HepG2 (cell line): ENCODE data around the gene FOSB. TPM values are rescaled to one million over a fixed set of nuclear protein-coding genes. Genes with fewer than 3 reads are reported as not detected.

Source experiments
- ATAC-seq: fragments of 200-7000 bp; cut with Tn5 transposase; 3 replicates; pipeline ENCODE4 v1.9.1; 2020; ENCODE audit warnings: mild to moderate bottlenecking, moderate library complexity
- BruUV-seq: library from RNA; stranded (reverse); fragments of 400-500 nt; replicated peaks from 2 replicates; lab custom pipeline; 2021; lab: Mats Ljungman, UMichigan
- CTCF ChIA-PET: fragments of 300-600 bp; formaldehyde crosslinking; extraction: SDS; loops from one replicate; lab custom pipeline; 2021; ENCODE audit warnings: low total read pairs, inconsistent platforms, low intra/inter-chr PET ratio; lab: Yijun Ruan, JAX
- POLR2A ChIA-PET: fragments of 350-600 bp; sonication (Branson Sonifier 250); formaldehyde crosslinking; loops from one replicate; lab custom pipeline; 2020; ENCODE audit warnings: antibody characterized with exemption, inconsistent platforms; lab: Yijun Ruan, JAX
- DNase-seq: peaks from one replicate; pipeline ENCODE4 v3.0.0-alpha.2; 2015; ENCODE audit warnings: low spot score
- FAIRE-seq: peaks from 3 replicates; lab custom pipeline; 2011; peaks lifted over from hg19 to GRCh38; lab: Jason Lieb, UNC
- H2AFZ ChIP-seq: one replicate; pipeline ENCODE4 v1.6.1; 2011; ENCODE audit warnings: low read length, inconsistent platforms
- H3K27ac ChIP-seq: fragments of 300-600 bp; 3 replicates; pipeline ENCODE4 v1.8.0; 2011; ENCODE audit warnings: mixed run types, mild to moderate bottlenecking, mixed read lengths, low read length, inconsistent platforms; ENCODE audit not compliant: insufficient read depth; ENCODE audit errors: extremely low read length
- H3K27me3 ChIP-seq, 2 experiments: fragments of 200-600 bp in 1 of 2; 2 replicates in 1 of 2; 3 replicates in 1 of 2; pipeline versions ENCODE4 v1.6.0 to v1.8.0; 2011; ENCODE audit warnings: low read length in 2 of 2, mild to moderate bottlenecking in 2 of 2, moderate library complexity in 2 of 2, inconsistent platforms in 1 of 2; ENCODE audit not compliant: insufficient read depth in 2 of 2, control insufficient read depth in 1 of 2
- H3K36me3 ChIP-seq, 2 experiments: fragments of 200-600 bp in 1 of 2; replicated peaks in 1 of 2; 2 replicates in 1 of 2; 3 replicates in 1 of 2; pipeline versions ENCODE4 v1.5.1 to v1.8.0; 2011; ENCODE audit warnings: low read length in 2 of 2, inconsistent platforms in 1 of 2; ENCODE audit not compliant: insufficient read depth in 2 of 2, control insufficient read depth in 1 of 2
- H3K4me1 ChIP-seq: 2 replicates; pipeline ENCODE4 v1.5.1; 2012; ENCODE audit warnings: low read length, inconsistent platforms; ENCODE audit not compliant: insufficient read depth
- H3K4me2 ChIP-seq: 2 replicates; pipeline ENCODE4 v1.6.0; 2011; ENCODE audit warnings: low read depth, low read length, inconsistent platforms
- H3K4me3 ChIP-seq, 3 experiments: fragments of 200-600 bp in 1 of 3; sonication (generic), shearing (Covaris generic) in 1 of 3; replicated peaks in 1 of 3; 2 replicates each; pipeline ENCODE4 v1.5.1; 2011 to 2016; ENCODE audit warnings: low read length in 3 of 3, inconsistent platforms in 2 of 3, low read depth in 2 of 3, mild to moderate bottlenecking in 2 of 3, control low read depth in 1 of 3, mixed read lengths in 1 of 3; ENCODE audit not compliant: insufficient read depth in 1 of 3
- H3K79me2 ChIP-seq: one replicate; pipeline ENCODE4 v1.6.1; 2011; ENCODE audit warnings: low read length, inconsistent platforms; ENCODE audit not compliant: insufficient read depth
- H3K9ac ChIP-seq: 2 replicates; pipeline ENCODE4 v1.6.0; 2011; ENCODE audit warnings: mild to moderate bottlenecking, low read depth, low read length, inconsistent platforms; ENCODE audit not compliant: insufficient read depth
- H3K9me3 ChIP-seq: 2 replicates; pipeline ENCODE4 v1.5.1; 2012; ENCODE audit warnings: mild to moderate bottlenecking, low read length
- H4K20me1 ChIP-seq: 2 replicates; pipeline ENCODE4 v1.6.0; 2011; ENCODE audit warnings: inconsistent platforms, mild to moderate bottlenecking, low read length, moderate library complexity; ENCODE audit not compliant: insufficient read depth
- BHLHE40 ChIP-seq: IDR thresholded peaks from 2 replicates; pipeline ENCODE4 v1.6.1; 2011; ENCODE audit warnings: low read length, improper control_type of control experiment
- GABPA ChIP-seq, 2 experiments: IDR thresholded peaks; 2 replicates each; pipeline ENCODE4 v1.6.1; 2011 to 2016; ENCODE audit warnings: low read depth in 2 of 2, low read length in 1 of 2, missing biosample characterization in 1 of 2, missing genetic modification characterization in 1 of 2
- GATAD2A ChIP-seq: IDR thresholded peaks from 2 replicates; pipeline ENCODE4 v1.6.1; 2016
- HNRNPK ChIP-seq: fragments of 200-400 bp; formaldehyde crosslinking; IDR thresholded peaks from 2 replicates; pipeline ENCODE4 v1.6.1; 2018; ENCODE audit warnings: low read length, low read depth, moderate library complexity, mild to moderate bottlenecking; ENCODE audit not compliant: poor library complexity, severe bottlenecking
- KDM2A ChIP-seq: sonication (generic); formaldehyde crosslinking; IDR thresholded peaks from 2 replicates; pipeline ENCODE4 v1.4.0; 2020; ENCODE audit warnings: low read depth, missing genetic modification reagents, borderline replicate concordance
- NFRKB ChIP-seq: fragments of 450-650 bp; IDR thresholded peaks from 2 replicates; pipeline ENCODE4 v1.6.1; 2017
- SMYD3 ChIP-seq: sonication (generic); formaldehyde crosslinking; IDR thresholded peaks from 2 replicates; pipeline ENCODE4 v1.8.1; 2023; ENCODE audit warnings: mild to moderate bottlenecking, missing genetic modification reagents
- TBX3 ChIP-seq: fragments of 450-650 bp; IDR thresholded peaks from 2 replicates; pipeline ENCODE4 v1.6.1; 2017; ENCODE audit warnings: antibody characterized with exemption, mild to moderate bottlenecking, inconsistent platforms, borderline replicate concordance
- TOE1 ChIP-seq: sonication (generic); formaldehyde crosslinking; IDR thresholded peaks from 2 replicates; pipeline ENCODE4 v1.4.0; 2020; ENCODE audit warnings: mild to moderate bottlenecking, missing genetic modification reagents
- ZNF292 ChIP-seq: sonication (generic); formaldehyde crosslinking; IDR thresholded peaks from 2 replicates; pipeline ENCODE4 v1.8.1; 2022; ENCODE audit warnings: mild to moderate bottlenecking, low read depth, missing genetic modification reagents, borderline replicate concordance
- ZNF792 ChIP-seq: IDR thresholded peaks from 2 replicates; pipeline ENCODE4 v1.6.1; 2016
- WGBS: methylation state at CpG from one replicate; pipeline ENCODE4 v1.1.6; 2017; ENCODE audit warnings: low lambda C conversion rate; 5-methylcytosine and 5-hydroxymethylcytosine counted together
- in situ Hi-C: cut with HindIII; loops from 2 replicates; pipeline ENCODE4 v1.10.0; 2017; ENCODE audit warnings: low pct_unique_long_range_greater_than_20kb; ENCODE audit not compliant: extremely low pct_ligation_motif_present
- intact Hi-C: fragments of 100-400 bp; cut with micrococcal nuclease; formaldehyde crosslinking; loops from one replicate; pipeline ENCODE4 v1.10.0; 2022; ENCODE audit not compliant: unreplicated experiment
- polyA plus RNA-seq, 8 experiments: library from polyadenylated mRNA; depleted of rRNA in 3 of 8; stranded (reverse) in 7 of 8; unstranded in 1 of 8; fragments of >200 nt; fragmentation: Illumina TruSeq in 4 of 8; extraction: Trizol in 4 of 8; gene quantifications; 2 replicates each; pipeline versions ENCODE4 v1.2.1 to v1.2.3, GENCODE V29; 2011 to 2016; ENCODE audit warnings: low read depth in 4 of 8, missing spikeins in 1 of 8, mixed read lengths in 1 of 8; ENCODE audit not compliant: insufficient read depth in 1 of 8
- total RNA-seq, 5 experiments: library from RNA; depleted of rRNA; stranded (reverse); fragments of >200 nt; fragmentation: Illumina TruSeq; extraction: Trizol; gene quantifications; 2 replicates each; pipeline ENCODE4 v1.2.3, GENCODE V29; 2016; ENCODE audit warnings: low read depth in 1 of 5
- TF ChIP-seq, protein P1 (sequence below): sonication (generic); formaldehyde crosslinking; IDR thresholded peaks from 2 replicates; pipeline ENCODE4 v1.5.1; 2020; ENCODE audit warnings: mild to moderate bottlenecking, missing genetic modification reagents, borderline replicate concordance

FOSB gene
- total and polyA plus RNA-seq, 2 of the 13 experiments (the other 11 are each of a cell fraction or from before 2014, with no cell fraction given): 2.8 to 6.0 TPM

DNA sequence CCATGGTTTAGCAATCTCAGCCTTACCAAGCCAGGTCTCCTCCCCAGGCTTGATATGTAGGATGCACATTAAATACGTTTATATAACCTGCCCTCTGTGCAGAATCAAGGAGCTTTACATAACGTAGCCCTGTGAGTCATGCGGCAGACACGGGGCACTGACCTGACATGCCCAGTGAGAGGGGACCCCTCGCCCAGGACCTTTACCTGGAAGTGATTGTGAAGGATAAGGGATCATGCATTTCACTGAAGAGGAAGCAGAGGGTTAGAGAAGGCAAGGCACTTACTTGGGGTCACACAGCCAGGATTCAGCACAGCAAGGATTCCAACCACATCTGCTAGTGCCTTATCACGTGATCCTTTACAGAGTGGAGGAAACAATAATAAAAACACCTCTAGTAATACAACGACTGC lies 18.9 kb upstream of the FOSB start (continued):
- TF ChIP-seq, protein P1, sequence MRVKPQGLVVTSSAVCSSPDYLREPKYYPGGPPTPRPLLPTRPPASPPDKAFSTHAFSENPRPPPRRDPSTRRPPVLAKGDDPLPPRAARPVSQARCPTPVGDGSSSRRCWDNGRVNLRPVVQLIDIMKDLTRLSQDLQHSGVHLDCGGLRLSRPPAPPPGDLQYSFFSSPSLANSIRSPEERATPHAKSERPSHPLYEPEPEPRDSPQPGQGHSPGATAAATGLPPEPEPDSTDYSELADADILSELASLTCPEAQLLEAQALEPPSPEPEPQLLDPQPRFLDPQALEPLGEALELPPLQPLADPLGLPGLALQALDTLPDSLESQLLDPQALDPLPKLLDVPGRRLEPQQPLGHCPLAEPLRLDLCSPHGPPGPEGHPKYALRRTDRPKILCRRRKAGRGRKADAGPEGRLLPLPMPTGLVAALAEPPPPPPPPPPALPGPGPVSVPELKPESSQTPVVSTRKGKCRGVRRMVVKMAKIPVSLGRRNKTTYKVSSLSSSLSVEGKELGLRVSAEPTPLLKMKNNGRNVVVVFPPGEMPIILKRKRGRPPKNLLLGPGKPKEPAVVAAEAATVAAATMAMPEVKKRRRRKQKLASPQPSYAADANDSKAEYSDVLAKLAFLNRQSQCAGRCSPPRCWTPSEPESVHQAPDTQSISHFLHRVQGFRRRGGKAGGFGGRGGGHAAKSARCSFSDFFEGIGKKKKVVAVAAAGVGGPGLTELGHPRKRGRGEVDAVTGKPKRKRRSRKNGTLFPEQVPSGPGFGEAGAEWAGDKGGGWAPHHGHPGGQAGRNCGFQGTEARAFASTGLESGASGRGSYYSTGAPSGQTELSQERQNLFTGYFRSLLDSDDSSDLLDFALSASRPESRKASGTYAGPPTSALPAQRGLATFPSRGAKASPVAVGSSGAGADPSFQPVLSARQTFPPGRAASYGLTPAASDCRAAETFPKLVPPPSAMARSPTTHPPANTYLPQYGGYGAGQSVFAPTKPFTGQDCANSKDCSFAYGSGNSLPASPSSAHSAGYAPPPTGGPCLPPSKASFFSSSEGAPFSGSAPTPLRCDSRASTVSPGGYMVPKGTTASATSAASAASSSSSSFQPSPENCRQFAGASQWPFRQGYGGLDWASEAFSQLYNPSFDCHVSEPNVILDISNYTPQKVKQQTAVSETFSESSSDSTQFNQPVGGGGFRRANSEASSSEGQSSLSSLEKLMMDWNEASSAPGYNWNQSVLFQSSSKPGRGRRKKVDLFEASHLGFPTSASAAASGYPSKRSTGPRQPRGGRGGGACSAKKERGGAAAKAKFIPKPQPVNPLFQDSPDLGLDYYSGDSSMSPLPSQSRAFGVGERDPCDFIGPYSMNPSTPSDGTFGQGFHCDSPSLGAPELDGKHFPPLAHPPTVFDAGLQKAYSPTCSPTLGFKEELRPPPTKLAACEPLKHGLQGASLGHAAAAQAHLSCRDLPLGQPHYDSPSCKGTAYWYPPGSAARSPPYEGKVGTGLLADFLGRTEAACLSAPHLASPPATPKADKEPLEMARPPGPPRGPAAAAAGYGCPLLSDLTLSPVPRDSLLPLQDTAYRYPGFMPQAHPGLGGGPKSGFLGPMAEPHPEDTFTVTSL (CRISPR knock-in tag): no peak
- no peak for TF ChIP-seq SMYD3
- TF ChIP-seq NFRKB: no peak
- TF ChIP-seq BHLHE40: peak; percentile 61; the same call in 1 of the 2 replicates
- TF ChIP-seq GATAD2A (CRISPR knock-in tag): peak; percentile 62
- no peak for TF ChIP-seq GABPA (IDR thresholded peaks at IDR 0.05; ENCODE audit: low read depth, low read length)
- peak; percentile 80 for TF ChIP-seq GABPA (CRISPR knock-in tag; IDR thresholded peaks at IDR 0.05; ENCODE audit: low read depth)
- TF ChIP-seq HNRNPK: no peak

DNA sequence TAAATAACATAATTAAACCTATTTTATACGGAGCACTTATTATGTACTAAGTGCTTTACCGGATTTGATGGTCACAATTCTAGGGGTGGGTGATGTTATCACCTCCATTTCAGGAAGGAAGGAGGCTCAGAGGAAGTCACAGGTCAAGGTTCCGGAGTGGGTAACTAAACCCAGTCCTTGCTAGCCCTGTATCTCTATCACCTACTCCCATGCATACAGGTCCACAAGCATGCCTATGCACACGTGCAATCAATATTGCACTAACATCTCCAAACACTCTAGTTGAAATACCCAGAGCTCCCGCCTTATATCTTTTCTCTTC lies 17.8 kb upstream of the FOSB start:
- H3K36me3 ChIP-seq: no peaks in the 10 kb centered on the region
- CTCF ChIA-PET: no interaction called here
- TSS peak; percentile 79 for BruUV-seq
- H3K79me2 ChIP-seq: no peaks in the 10 kb centered on the region
- FAIRE-seq (no peak), ATAC-seq (no peak), DNase-seq (no peak)
- H3K4me1 ChIP-seq: peaks cover 96% of the 10 kb centered on the region
- H3K4me2 ChIP-seq: peak overlapping the region; percentile 86
- TF ChIP-seq KDM2A (CRISPR knock-in tag): 0 out of 2 replicates have a peak, but pooled peaks have one; percentile 0
- 0 out of 2 replicates have a peak, but pooled peaks have one; percentile 26 for TF ChIP-seq TBX3
- 0 out of 2 replicates have a peak, but pooled peaks have one; percentile 7 for TF ChIP-seq ZNF292 (CRISPR knock-in tag)
- TF ChIP-seq BHLHE40: peak; percentile 76
- peak; percentile 55; the same call in 1 of the 2 replicates for TF ChIP-seq ZNF792 (CRISPR knock-in tag)
- no peak for TF ChIP-seq TOE1 (CRISPR knock-in tag)
- 43% methylated on average over 5 of the region's 5 CpGs for WGBS
- H4K20me1 ChIP-seq: no peaks in the 10 kb centered on the region
- H3K27ac ChIP-seq: peak overlapping the region; percentile 65
- in situ Hi-C loops: no loop called here
- POLR2A ChIA-PET: interaction anchor here (2.1 kb wide), 1 partner anchor 10 kb away, joined by 7 read pairs; no protein-coding TSS in a partner anchor
- peak overlapping the region; percentile 88 for H3K9ac ChIP-seq
- peak overlapping the region; percentile 56 to 68 (median 57); a peak in 5 of 6 replicates for H3K4me3 ChIP-seq
- H3K27me3 ChIP-seq: peaks cover 0 to 8% of the 10 kb centered on the region in 2 experiments; a peak in 4 of 5 replicates
- no peak overlapping the region for H2AFZ ChIP-seq
- intact Hi-C loops: no loop called here
- no peaks in the 10 kb centered on the region for H3K9me3 ChIP-seq
